ENCODE results near the gene GLTPD2. TPM values are rescaled to one million over a fixed set of nuclear protein-coding genes. Genes with fewer than 3 reads are reported as not detected.

The GLTPD2 gene
- polyA plus RNA-seq, 3 donors from 2014 or later, result 0.57 to 0.74 TPM; not detected in 1

DNA sequence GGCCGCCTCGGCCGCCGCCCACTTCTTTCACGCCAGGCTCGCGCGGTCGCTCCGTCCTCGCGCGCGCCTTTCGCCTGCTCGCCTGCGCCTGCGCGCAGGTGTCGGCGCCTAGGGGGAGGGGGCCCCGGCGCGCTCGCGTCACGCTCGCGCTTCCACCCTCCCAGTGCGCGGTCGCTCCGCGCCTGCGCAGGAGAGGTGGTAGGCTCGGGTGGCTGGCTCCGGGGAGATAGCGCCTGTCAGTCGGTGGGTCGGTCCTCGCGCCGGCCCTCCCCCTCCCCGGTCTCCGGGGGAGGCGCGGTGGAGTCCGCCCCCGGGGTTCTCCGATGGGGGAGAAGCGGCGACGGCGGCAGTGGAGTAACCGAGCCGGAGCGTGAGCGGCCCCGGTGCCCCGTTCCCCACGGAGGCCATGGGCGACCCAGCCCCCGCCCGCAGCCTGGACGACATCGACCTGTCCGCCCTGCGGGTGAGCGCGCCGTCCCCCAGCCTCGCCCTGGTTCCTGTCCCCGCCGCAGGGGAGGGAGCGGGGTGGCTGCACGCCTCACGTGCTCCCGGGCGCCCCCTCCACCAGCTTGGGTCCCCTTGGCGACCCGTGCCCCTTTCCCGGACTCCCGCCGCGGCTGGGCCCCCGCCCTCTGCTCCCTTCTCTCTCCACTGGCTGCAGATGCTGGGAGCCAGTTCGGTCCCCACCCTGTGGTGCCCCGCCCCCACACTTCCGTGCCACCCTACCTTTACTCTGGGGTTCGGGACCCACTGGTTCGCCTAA lies 44.6 kb downstream of the GLTPD2 start, which contains the start of gene MINK1:
MINK1 (plus strand) TSS at position 163 of the 763 bp plus-strand sequence; CDS start at position 407, 244 bp downstream.
- Mint-ChIP-seq H3K36me3 (peaks cover 0 to 3% (median 0%) of the 10 kb centered on the region in 3 donors), H3K27me3 (ENCODE audit: low read depth in 3 of 3) (peaks cover 5 to 12% (median 8%) of the 10 kb centered on the region in 3 donors), H3K4me1 (peaks cover 30 to 39% of the 10 kb centered on the region in 2 donors), H3K9me3 (no peaks in the 10 kb centered on the region), H3K4me3 (peak within 1 kb of the TSS; percentile 94 to 98 (median 96)), H3K27ac (peak within 1 kb of the TSS; percentile 88 to 98 (median 98))
- peak; percentile 91 to 94 (median 93) for DNase-seq

DNA sequence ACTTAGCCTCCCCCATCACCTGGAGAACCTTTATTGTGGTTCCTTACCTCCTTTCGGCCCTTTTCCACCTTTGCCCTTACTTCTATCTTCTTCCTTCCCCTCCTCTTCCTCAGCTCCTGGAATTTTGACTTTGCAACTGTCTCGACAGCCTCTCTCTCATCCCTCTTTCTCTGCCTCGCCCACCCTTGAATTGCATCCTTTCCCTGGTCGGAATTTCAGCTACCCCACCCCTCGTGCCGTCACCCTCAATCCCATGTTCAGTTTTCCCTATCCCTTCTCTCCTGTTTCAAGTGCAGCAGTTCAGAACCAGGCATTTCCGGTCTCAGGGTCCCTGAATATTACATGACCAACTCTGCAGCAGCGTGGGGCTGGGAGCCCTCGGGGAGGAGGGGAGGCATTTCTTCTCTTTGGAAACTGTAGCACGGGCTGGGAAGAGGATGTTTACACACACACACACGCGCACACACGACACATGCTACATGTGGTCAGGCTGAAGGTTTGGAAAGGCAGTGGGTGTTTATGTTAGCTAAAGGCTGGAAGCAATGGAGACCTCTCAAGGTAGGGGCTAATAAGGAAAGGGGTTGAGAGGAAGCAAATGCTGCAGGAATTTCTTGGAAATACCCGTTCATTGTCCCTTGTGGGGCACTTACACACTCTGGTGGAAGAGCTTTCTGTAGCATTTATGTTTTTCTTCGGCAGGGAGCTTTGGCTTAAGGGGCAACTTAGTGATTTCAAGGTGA lies 45.3 kb downstream of the GLTPD2 start:
- Mint-ChIP-seq H3K36me3 (peaks cover 0 to 3% (median 0%) of the 10 kb centered on the region in 3 donors), H3K9me3 (no peaks in the 10 kb centered on the region), H3K27me3 (ENCODE audit: low read depth in 3 of 3) (peaks cover 5 to 10% (median 8%) of the 10 kb centered on the region in 3 donors), H3K27ac (peak overlapping the region; percentile 83 to 96 (median 87)), H3K4me1 (peaks cover 30 to 40% of the 10 kb centered on the region in 2 donors), H3K4me3 (peak overlapping the region; percentile 86 to 94 (median 88))
- peak in 1 of 3 donors; percentile 17 for DNase-seq

DNA sequence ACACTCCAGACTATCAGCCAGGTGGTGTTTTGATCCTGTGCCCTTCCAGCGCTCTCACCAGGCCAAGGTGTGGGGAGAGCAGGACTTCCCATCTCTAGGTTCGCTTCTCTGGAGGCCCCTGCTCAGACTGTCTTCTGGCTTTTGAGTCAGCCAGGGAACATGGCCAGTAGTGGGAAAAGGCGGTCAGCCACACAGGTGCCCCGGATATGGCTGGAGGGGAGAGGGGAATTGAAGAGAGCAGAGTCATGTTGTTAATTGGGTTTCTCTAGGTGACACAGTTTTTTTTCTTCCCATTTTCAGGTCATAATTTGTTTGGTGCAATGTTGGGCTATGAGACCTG lies 45.9 kb downstream of the GLTPD2 start:
- Mint-ChIP-seq H3K4me3 (peak overlapping the region; percentile 86 to 94 (median 88)), H3K27ac (peak overlapping the region; percentile 83 to 96 (median 87))

DNA sequence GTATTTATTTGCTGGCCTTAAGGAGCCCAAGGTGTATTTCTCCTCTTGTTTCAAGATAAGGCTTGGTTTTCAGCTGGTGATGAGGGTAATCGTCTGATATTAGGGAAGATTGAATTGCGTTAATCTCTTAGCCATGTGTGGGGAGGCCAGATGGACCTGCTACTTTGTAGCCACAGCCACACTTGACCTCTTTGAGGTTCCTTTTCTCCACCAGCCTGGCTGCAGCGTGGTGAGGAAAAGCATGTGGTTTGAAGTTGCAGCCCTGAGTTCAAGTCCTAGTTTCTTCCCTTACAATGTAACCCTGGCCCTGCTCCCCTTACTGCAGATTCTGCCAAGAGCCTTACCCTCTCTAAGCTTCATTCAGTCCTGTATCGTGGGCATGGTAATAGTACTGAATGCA lies 47.5 kb downstream of the GLTPD2 start:
- no peak for DNase-seq
- peak overlapping the region; percentile 40 to 75 (median 56) for H3K27ac Mint-ChIP-seq
- H3K4me1 Mint-ChIP-seq, result peaks cover 44 to 61% of the 10 kb centered on the region in 2 donors
- H3K4me3 Mint-ChIP-seq, result peak overlapping the region in 2 of 5 donors; percentile 17 to 27
- H3K36me3 Mint-ChIP-seq, result peaks cover 0 to 3% (median 0%) of the 10 kb centered on the region in 3 donors
- H3K9me3 Mint-ChIP-seq, result no peaks in the 10 kb centered on the region
- peaks cover 5 to 10% (median 8%) of the 10 kb centered on the region in 3 donors for H3K27me3 Mint-ChIP-seq (ENCODE audit: low read depth in 3 of 3)

More for the DNA sequence above, 45.9 kb downstream of the GLTPD2 start:
- Mint-ChIP-seq H3K27me3 (ENCODE audit: low read depth in 3 of 3) (peaks cover 5 to 10% (median 8%) of the 10 kb centered on the region in 3 donors), H3K9me3 (no peaks in the 10 kb centered on the region), H3K4me1 (peaks cover 30 to 45% of the 10 kb centered on the region in 2 donors), H3K36me3 (peaks cover 0 to 3% (median 0%) of the 10 kb centered on the region in 3 donors)
- DNase-seq, result no peak

DNA sequence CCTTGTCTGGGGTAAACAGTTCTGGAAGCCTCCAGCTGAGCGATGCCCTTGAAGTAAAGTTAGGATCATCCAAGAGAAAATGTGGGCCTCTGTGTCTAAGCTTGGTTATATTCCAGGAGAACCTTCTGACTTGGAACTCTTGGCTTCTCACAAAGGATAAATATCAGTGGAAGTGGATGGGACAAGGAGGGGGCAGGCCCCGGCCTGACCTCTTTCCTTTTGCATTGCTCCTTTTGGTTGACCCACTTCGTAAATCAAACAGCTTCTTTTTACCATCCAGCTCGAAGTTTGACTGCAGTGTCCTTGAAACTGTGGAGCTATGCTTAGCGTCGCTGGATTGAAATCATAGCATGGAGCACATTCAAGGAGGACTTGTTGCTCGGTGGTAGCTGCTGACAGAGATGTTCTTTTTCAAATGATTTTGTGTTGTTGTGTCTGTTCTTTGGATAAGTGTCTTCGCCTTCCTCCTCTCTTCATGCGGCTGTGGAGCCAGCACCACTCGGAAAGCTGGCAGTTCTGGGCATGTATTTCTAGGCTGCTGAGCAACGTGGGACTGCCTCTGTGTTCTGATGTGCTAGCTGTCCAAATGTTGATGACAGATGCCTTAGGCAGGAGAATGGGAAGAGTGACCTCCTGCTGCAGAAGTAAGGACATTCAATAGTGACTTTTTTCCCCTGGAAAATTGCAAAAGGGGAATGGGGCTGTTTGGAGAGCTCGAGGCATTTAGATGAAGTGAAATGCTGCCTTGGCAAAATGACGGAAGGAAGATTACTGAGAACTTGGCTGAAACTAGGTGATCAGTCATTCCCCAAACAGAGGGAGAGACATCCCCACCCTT lies 48.9 kb downstream of the GLTPD2 start:
- Mint-ChIP-seq H3K9me3 (no peaks in the 10 kb centered on the region), H3K36me3 (peaks cover 0 to 3% (median 0%) of the 10 kb centered on the region in 3 donors), H3K4me1 (peaks cover 48 to 67% of the 10 kb centered on the region in 2 donors), H3K27me3 (ENCODE audit: low read depth in 3 of 3) (peaks cover 5 to 10% (median 6%) of the 10 kb centered on the region in 3 donors), H3K27ac (peak overlapping the region in 2 of 6 donors; percentile 45 to 58), H3K4me3 (peak overlapping the region in 1 of 5 donors; percentile 0)
- no peak for DNase-seq

DNA sequence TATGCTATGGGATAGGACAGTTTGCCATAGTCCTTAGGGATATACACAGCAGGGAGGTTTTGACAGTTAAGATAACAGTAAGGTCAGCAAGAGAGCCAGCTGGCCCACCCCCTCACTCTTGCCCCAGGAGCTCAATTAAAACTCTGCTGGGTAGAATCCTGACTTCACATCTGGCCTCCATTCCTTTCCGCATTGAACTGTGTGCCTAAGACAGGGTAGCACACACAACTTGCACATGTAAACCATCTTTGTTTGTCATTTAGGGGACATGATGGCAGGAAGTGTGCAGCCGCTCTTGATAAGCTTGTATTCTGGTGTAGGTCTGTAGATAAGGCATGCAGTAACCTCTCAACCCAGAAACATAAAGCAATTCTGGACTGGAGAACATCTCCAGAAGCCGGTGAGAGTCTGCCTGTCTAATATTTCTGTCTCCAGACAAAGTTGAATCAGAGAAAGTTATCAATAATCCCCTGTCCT lies 49.6 kb downstream of the GLTPD2 start:
- Mint-ChIP-seq H3K27ac (no peak overlapping the region), H3K36me3 (peaks cover 0 to 3% (median 0%) of the 10 kb centered on the region in 3 donors), H3K4me3 (no peak overlapping the region), H3K9me3 (no peaks in the 10 kb centered on the region), H3K4me1 (peaks cover 49 to 70% of the 10 kb centered on the region in 2 donors), H3K27me3 (ENCODE audit: low read depth in 3 of 3) (peaks cover 2 to 6% (median 4%) of the 10 kb centered on the region in 3 donors)
- no peak for DNase-seq

DNA sequence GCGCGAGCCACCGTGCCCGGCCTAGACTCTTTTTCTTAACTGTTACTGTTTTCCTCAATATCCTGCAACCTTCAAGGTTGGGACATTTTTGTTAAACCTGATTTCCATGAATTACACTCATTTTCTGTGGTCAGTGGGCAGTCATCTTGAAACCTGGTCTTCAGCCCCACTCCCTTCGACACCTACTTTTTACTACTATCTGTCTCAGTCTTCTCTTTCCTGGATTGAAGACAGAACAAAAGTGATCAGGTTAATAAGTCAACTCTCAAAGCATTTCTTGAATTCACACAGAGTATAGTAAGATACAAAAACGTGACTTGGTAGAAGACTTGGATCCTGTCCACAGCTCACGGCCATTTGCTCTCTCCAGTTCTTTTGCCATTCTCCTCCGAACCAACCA lies 50.5 kb downstream of the GLTPD2 start:
- peaks cover 0 to 3% (median 0%) of the 10 kb centered on the region in 3 donors for H3K36me3 Mint-ChIP-seq
- no peak for DNase-seq
- H3K4me1 Mint-ChIP-seq, result peaks cover 45 to 64% of the 10 kb centered on the region in 2 donors
- H3K27me3 Mint-ChIP-seq (ENCODE audit: low read depth in 3 of 3), result peaks cover 1 to 2% (median 2%) of the 10 kb centered on the region in 3 donors
- no peaks in the 10 kb centered on the region for H3K9me3 Mint-ChIP-seq
- H3K27ac Mint-ChIP-seq, result no peak overlapping the region
- H3K4me3 Mint-ChIP-seq, result no peak overlapping the region

Other genes starting within 250 kb of the GLTPD2 start
- gene MYBBP1A, start 233.6 kb upstream of the GLTPD2 start, polyA plus RNA-seq, result 10 to 100 TPM in 1 of 3 donors, 1 to 10 TPM in 2; 3.5 to 21.9 (median 7.2) TPM
- not detected for gene GGT6, start 228.4 kb upstream of the GLTPD2 start, polyA plus RNA-seq
- gene SMTNL2, start 204.4 kb upstream of the GLTPD2 start, polyA plus RNA-seq, result not detected
- not detected for gene ALOX15, start 147.3 kb upstream of the GLTPD2 start, polyA plus RNA-seq
- 10 to 100 TPM in 1 of 3 donors, 1 to 10 TPM in 2; 3.8 to 11.1 (median 4.6) TPM for gene PELP1, start 84.8 kb upstream of the GLTPD2 start, polyA plus RNA-seq
- gene ARRB2, start 78.3 kb upstream of the GLTPD2 start, polyA plus RNA-seq, result 10 to 100 TPM; 46.0 to 70.9 (median 60.4) TPM
- 10 to 100 TPM; 26.2 to 52.1 (median 37.6) TPM for gene MED11, start 57.5 kb upstream of the GLTPD2 start, polyA plus RNA-seq
- gene ZMYND15, start 49.1 kb upstream of the GLTPD2 start, polyA plus RNA-seq, result not detected
- gene CXCL16, start 49.0 kb upstream of the GLTPD2 start, polyA plus RNA-seq, result 1 to 10 TPM; 1.1 to 2.2 (median 1.1) TPM
- not detected for gene TM4SF5, start 17.1 kb upstream of the GLTPD2 start, polyA plus RNA-seq
- not detected for gene VMO1, start 2.6 kb upstream of the GLTPD2 start, polyA plus RNA-seq
- 100 to 1,000 TPM; 327 to 701 (median 348) TPM for gene PSMB6, start 7.2 kb downstream of the GLTPD2 start, polyA plus RNA-seq
- 1 to 10 TPM in 1 of 3 donors, under 1 TPM in 1, not detected in 1; 0.78 to 2.0 TPM for gene PLD2, start 18.2 kb downstream of the GLTPD2 start, polyA plus RNA-seq
- 10 to 100 TPM in 1 of 3 donors, 1 to 10 TPM in 2; 2.0 to 13.5 (median 3.8) TPM for gene MINK1, start 44.4 kb downstream of the GLTPD2 start, polyA plus RNA-seq
- gene C17orf107, start 110.6 kb downstream of the GLTPD2 start, polyA plus RNA-seq, result 1 to 10 TPM in 2 of 3 donors, under 1 TPM in 1; 0.22 to 1.7 (median 1.3) TPM
- 1 to 10 TPM; 2.7 to 4.9 (median 3.9) TPM for gene CHRNE, start 114.1 kb downstream of the GLTPD2 start, polyA plus RNA-seq
- 1 to 10 TPM in 1 of 3 donors, under 1 TPM in 1, not detected in 1; 0.38 to 1.3 TPM for gene GP1BA, start 143.3 kb downstream of the GLTPD2 start, polyA plus RNA-seq
- 100 to 1,000 TPM; 139 to 196 (median 139) TPM for gene SLC25A11, start 151.1 kb downstream of the GLTPD2 start, polyA plus RNA-seq
- 10 to 100 TPM; 62.3 to 78.2 (median 73.1) TPM for gene RNF167, start 151.3 kb downstream of the GLTPD2 start, polyA plus RNA-seq
- 1,000 to 10,000 TPM; 3,573 to 4,444 (median 3,740) TPM for gene PFN1, start 159.6 kb downstream of the GLTPD2 start, polyA plus RNA-seq
- 1 to 10 TPM; 1.6 to 4.2 (median 4.1) TPM for gene ENO3, start 162.2 kb downstream of the GLTPD2 start, polyA plus RNA-seq
- gene SPAG7, start 178.9 kb downstream of the GLTPD2 start, polyA plus RNA-seq, result 100 to 1,000 TPM; 117 to 164 (median 155) TPM
- 10 to 100 TPM in 2 of 3 donors, 1 to 10 TPM in 1; 2.5 to 22.9 (median 12.0) TPM for gene CAMTA2, start 198.7 kb downstream of the GLTPD2 start, polyA plus RNA-seq
- under 1 TPM in 2 of 3 donors, not detected in 1; 0.29 to 0.35 TPM for gene INCA1, start 208.6 kb downstream of the GLTPD2 start, polyA plus RNA-seq
- gene KIF1C, start 209.0 kb downstream of the GLTPD2 start, polyA plus RNA-seq, result 1 to 10 TPM in 2 of 3 donors, under 1 TPM in 1; 0.76 to 5.7 (median 4.0) TPM
- gene SLC52A1, start 246.5 kb downstream of the GLTPD2 start, polyA plus RNA-seq, result not detected

Data from immature natural killer cell (primary cell).